RKO (cell line): ENCODE data around the gene COL9A3.

Experiments
- DNase-seq: peaks from one replicate; pipeline ENCODE4 v3.0.0-alpha.2; 2016; ENCODE audit warnings: low spot score

Gene COL9A3

GRCh38 chr20:62778601-62779416 is 38.0 kb upstream of the COL9A3 start:
- no peak for DNase-seq

- DNase-seq: no peak
Measured at GRCh38 chr20:62779417-62779685, 37.5 kb upstream of the COL9A3 start.

DNA sequence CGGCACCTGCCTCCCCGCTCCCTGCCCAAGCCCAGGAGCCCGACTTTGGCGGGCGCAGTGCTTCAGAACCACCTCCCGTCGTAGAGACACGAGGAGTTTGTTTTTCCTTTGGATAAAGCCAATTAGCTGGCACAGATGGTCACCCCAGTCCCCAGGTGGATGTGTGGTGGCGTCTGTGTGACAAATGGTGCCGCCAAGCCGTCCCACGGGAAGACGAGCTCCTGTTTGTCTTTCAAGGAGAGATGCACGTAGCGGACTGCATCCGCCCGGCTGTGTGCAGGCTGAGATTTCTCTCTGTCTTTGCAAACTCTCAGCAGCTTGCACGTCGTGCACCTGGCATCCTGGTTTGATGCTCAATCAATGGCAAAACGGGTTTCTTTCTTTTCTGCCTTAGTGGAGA is 36.6 kb upstream of the COL9A3 start:
- no peak for DNase-seq

- no peak for DNase-seq
Measured at GRCh38 chr20:62780696-62781095, 36.2 kb upstream of the COL9A3 start.

DNA sequence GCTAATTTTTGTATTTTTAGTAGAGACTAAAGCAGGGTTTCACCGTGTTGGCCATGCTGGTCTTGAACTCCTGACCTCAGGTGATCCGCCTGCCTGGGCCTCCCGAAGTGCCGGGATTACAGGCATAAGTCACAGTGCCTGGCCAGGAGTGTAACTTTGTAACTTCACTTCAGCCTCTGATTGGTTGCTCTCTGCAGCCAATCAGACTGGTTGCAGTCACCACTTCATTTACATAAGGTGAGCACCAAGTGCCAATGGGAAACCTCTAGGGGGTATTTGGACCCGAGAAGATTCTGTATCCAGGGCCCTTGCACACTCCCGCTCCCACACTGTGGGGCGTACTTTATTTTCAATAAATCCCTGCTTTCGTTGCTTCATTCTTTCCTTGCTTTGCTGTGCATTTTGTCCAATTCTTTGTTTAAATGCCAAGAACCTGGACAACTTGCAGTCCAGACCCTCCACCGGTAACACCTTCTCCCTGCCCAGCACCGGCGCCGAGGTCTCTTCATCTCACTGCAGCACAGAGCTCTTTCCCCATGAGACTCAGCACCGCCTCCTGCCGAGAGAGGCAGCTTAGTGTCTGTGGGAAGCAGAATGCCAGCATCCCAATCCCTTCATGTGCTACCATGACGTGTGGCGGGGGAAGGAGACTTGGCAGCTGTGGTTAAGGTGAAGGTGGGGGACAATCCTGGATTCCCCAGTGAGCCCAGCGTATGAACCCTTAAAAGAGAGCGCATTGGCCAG is 34.5 kb upstream of the COL9A3 start:
- DNase-seq: peak; percentile 39

DNA sequence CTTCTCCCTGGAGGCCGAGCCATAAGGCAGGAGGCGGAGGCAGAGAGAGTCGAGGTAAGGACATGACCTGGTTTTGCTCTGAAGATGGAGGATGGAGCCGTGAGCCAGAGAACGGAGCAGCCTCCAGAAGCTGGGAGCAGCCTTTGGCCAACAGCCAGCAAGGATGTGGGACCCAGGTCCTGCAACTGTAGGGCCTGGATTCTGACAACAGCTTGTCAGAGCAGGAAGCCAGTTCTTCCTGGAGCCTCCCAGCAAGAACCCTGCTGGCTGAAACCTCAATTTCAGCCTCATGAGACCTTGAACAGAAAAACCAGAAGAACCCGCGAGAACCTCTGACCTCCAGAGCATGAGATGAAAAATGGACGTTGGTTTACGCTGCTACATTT is 34.0 kb upstream of the COL9A3 start:
- DNase-seq: no peak

DNA sequence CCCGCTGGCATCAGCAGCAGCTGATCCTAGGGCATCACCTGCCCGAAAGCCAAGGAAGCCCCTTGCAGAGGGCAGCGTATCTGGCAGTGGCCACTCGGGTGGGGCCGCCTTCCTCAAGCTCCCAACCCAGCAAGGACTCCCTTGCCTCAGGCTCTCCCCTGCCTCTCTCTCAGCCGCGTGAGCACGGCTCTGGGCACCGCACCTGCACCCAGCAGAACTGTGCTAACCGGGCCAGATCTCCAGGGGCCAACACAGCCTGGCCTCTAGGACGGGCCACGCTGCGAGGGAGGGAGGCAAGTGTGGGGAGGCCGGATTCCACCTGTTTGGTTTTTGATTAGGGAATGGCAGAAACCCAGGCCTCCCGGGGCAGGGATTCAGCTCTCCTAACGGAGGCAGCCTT is 32.4 kb upstream of the COL9A3 start:
- DNase-seq: no peak

DNA sequence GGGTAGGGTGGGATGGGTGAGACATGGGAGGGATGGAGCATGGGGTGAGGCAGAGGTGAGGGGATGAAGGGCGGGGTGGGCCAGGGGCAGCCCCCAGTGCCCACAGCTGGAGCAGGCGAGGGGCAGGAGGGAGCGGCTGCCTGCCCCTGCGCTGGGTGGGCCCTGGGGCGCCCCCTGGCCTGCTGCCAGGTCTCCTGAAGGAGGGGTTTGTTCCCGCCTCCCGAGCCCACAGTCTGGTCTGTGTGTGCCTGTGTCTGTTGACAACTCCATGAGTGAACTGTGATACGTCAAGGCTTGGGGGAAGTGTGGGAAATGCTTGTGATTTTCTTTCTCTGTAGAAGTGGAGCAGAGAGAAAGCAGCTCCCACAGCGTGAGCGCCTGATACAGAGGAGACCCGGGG is 31.5 kb upstream of the COL9A3 start:
- DNase-seq: no peak

- DNase-seq: no peak
Measured at GRCh38 chr20:62786157-62786556, 30.7 kb upstream of the COL9A3 start.

DNA sequence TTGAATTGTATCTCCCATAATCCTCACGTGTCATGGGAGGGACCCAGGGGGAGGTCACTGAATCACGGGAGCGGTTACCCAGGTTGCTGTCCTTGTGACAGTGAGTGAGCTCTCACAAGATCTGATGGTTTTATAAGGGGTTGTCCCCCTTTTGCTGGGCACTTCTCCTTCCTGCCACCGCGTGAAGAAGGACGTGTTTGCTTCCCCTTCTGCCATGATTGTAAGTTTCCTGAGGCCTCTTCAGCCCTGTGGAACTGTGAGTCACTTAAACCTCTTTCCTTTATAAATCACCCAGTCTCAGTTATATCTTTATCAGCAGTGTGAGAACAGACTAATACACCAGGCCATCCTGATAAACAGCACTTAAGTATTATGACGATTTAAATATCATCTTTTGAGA is 29.5 kb upstream of the COL9A3 start:
- no peak for DNase-seq

DNA sequence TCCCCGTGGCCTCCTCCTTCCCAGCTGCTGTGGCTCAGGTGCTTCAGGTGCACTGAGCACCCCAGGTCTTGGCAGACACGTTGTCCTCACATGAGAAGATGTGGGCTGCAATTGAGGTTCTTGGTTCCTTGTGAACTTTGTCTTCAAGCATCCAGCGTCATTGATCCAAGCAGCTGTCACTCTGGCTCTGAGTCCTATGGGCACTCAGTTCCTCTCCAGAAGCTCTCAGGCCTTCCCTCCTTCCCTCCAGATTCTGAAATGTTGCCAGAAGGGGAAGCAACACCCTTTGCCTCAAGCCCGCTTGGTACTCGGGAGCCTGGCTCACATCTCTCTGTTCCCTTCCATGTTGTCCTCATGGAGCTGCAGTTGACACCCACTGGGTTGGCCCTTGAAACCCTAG is 29.0 kb upstream of the COL9A3 start:
- no peak for DNase-seq

- DNase-seq: no peak
Measured at GRCh38 chr20:62788607-62789006, 28.2 kb upstream of the COL9A3 start.

- DNase-seq: no peak
Measured at GRCh38 chr20:62790075-62790474, 26.8 kb upstream of the COL9A3 start.

DNA sequence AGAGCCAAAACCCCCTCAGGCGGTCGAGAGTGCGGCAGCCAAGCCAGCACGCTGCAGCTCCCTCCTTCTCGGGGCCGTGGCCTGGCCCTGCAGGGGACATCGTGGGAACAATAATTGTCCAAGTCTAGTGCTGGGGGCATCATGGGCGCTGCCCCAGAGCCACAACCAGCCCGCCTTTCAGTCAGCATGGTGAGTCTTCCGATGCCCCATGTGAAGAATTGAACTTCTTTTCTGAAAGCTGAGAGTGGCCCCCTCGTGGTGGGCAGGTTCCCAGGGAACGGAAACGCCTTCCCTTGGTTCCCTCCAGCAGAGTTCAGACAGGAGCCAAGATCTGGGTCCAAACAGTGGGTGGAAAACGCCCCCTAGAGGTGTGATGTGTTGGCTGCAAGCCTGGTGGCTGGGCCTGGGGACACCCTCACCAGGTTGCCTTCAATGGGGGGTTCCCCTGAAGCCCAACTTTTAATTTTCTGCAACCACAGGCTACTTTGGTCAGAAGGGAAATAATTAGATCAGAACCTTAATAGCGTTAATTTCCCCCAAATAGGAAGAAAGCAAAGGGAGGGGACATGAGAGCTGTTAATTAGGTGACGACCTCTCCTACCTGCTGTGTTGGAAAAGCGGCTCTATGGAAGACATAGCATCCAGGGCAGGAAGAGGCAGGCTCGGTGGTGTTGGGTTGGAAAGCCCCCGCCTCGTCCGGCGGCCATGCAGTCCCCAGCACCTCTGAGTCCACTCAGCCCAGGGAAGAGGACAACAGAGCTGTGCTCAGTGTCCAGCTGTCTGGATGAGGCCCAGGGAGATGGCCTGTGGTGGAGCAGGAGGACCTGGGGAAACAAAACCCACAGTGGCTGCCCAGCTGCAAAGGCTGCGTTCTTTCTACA is 25.3 kb upstream of the COL9A3 start:
- DNase-seq: peak; percentile 96

GRCh38 chr20:62792182-62792939 is 24.5 kb upstream of the COL9A3 start:
- DNase-seq: peak; percentile 34

DNA sequence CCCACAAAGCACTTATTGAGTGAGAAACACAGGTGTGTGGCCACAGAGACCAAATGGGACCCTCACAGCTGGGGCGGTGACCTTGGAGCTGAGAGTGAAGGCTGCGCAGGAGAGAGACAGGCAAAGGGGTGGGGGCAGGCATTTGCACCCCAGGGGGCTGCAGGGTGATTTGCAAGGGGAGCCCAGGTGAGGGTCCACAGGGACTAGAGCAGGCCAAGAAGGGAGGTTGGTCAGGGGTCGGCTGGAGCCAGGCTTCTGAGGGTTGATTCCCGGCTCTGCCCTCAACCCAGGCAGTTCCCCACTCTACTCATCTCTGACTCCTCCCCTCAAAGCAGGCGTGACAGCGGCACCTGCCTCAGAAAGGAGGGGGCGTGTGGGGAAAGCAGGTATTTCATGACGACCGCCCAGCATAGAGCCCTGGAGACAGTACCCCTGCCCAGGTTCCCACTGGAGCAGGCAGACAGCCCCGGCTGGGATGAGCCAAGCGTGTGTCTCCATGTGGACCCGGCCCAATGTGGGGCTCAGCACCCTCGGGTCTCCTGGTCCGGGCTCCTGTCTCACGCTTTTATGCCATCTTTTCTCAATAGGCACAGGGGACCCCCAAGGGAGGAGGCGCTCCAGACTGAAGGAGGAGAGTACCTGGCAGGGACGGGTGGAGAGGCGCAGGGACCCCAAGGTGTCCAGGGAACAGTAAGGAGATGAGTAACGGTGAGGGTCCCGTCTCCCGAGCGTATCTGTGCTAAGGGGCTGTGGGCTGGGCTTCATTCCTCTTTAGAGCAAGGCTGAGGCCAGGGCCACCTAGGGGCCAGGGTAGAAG is 23.7 kb upstream of the COL9A3 start:
- DNase-seq: no peak

DNA sequence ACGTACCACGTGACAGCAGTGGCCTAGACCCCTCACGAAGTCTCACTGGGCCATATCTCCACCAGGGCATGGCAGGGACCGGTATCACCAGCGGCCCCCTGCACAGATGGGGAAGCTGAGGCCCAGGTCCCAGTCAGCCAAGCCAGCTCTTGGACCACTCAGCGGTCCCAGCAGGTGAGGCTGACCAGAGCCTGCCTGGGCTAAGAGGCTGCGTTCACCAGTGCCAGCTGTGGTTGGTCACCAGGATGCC is 23.2 kb upstream of the COL9A3 start:
- DNase-seq: no peak

DNA sequence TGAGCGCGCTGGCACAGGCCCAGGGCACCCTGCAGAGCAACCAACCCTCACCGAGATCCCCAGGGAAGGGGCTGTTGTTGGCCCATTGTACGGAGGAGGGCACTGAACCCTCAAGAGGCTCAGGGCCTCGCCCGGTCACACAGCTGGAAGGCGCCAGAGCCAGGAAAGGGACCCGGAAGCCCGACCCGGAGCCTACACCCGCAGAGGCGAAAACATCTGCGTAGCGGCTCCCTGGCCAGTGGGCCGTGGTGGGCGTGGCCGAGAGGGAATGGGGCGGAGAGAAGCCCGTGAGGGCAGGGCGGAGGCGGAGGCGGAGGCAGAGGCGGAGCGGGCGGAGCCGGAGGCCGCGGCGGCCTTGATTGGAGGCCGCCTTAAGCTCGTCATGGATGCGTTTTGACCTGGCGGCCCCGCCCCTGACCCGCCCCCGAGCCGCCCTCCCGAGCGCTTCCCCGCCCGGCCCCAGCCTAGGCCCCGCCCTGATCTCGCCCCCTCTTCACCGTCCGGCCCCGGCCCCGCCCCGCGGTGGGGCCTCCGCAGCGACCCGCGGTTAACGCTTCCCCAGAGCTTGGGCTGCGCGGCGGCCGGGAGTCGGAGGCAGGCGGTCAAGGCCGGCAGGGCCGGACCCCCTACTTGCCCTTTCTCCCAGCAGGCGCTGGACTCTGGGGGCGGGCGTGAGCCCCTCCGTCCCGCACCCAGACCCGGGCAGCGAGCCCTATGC is 22.7 kb upstream of the COL9A3 start:
- peak; percentile 96 for DNase-seq

- peak; percentile 79 for DNase-seq
Measured at GRCh38 chr20:62795023-62795761, 21.7 kb upstream of the COL9A3 start.
